ENCODE measurements around the gene CDH22.

Gene CDH22

DNA sequence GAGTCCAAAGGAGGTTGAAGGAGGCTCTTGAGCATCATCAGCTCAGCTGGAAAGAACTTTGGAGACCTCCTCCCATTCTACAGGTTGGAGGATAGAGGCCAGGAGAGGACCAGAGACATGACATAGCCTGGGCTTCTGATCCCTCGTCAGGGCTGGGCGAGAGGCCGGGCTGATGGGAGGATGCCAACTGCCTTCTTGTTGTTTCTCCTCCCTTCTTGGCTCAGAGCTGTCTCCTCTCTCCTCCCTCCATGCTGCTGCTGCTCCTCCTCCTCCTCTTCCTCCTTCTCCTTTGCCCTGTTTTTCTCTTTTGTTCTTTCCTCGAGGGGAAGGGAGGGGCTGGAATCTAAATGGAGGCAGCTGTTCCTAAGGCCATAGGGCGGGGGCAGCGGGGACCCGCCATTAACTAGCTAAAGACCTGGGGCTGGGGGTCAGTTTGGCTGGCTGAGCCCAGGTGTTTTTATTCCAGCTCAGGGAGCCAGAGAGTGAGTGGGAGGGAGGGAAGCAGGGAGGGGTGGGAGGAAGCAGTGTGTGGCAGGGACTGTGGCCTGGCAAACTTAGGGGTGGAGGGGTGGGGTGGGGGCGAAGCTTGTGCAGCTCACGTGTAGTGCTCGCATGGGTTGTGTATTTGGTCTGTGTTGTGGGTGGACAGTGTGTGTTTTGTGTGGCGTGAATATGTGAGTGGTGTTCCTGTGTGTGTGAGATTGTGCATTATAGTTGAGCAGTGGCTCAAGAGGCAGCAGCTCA is 105.4 kb downstream of the CDH22 start:
- Histone ChIP-seq H3K27me3 (ENCODE audit: insufficient read depth, low read length, poor library complexity) (peaks cover 7% of the 10 kb centered on the region), H3K79me2 (ENCODE audit: insufficient read depth, low read length) (no peaks in the 10 kb centered on the region), H3K36me3 (ENCODE audit: insufficient read depth, low read length) (no peaks in the 10 kb centered on the region), H2AFZ (ENCODE audit: low read depth, low read length) (no peak overlapping the region), H3K4me3 (ENCODE audit: low read depth in 1 of 2, low read length in 2 of 2) (no peak overlapping the region), H3K9ac (ENCODE audit: low read depth, low read length) (no peak overlapping the region), H3K27ac (ENCODE audit: low read length) (no peak overlapping the region), H3K4me1 (ENCODE audit: insufficient read depth, low read length) (no peaks in the 10 kb centered on the region), H3K4me2 (ENCODE audit: insufficient read depth, low read length) (no peak overlapping the region), H3K9me3 (ENCODE audit: insufficient read depth, low read length, severe bottlenecking) (no peaks in the 10 kb centered on the region), H4K20me1 (ENCODE audit: insufficient read depth, low read length) (no peaks in the 10 kb centered on the region; the same call in 1 of the 2 replicates)
- no peak for TF ChIP-seq EZH2 (IDR thresholded peaks at IDR 0.05; ENCODE audit: borderline replicate concordance, low read depth, low read length, severe bottlenecking)
- TF ChIP-seq, protein P1, sequence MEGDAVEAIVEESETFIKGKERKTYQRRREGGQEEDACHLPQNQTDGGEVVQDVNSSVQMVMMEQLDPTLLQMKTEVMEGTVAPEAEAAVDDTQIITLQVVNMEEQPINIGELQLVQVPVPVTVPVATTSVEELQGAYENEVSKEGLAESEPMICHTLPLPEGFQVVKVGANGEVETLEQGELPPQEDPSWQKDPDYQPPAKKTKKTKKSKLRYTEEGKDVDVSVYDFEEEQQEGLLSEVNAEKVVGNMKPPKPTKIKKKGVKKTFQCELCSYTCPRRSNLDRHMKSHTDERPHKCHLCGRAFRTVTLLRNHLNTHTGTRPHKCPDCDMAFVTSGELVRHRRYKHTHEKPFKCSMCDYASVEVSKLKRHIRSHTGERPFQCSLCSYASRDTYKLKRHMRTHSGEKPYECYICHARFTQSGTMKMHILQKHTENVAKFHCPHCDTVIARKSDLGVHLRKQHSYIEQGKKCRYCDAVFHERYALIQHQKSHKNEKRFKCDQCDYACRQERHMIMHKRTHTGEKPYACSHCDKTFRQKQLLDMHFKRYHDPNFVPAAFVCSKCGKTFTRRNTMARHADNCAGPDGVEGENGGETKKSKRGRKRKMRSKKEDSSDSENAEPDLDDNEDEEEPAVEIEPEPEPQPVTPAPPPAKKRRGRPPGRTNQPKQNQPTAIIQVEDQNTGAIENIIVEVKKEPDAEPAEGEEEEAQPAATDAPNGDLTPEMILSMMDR (IDR thresholded peaks at IDR 0.05; ENCODE audit: borderline replicate concordance, extremely low read depth, low read length, poor library complexity, severe bottlenecking), result no peak
- DNase-seq (no peak), ATAC-seq (ENCODE audit: insufficient read depth, low read depth) (no peak)

DNA sequence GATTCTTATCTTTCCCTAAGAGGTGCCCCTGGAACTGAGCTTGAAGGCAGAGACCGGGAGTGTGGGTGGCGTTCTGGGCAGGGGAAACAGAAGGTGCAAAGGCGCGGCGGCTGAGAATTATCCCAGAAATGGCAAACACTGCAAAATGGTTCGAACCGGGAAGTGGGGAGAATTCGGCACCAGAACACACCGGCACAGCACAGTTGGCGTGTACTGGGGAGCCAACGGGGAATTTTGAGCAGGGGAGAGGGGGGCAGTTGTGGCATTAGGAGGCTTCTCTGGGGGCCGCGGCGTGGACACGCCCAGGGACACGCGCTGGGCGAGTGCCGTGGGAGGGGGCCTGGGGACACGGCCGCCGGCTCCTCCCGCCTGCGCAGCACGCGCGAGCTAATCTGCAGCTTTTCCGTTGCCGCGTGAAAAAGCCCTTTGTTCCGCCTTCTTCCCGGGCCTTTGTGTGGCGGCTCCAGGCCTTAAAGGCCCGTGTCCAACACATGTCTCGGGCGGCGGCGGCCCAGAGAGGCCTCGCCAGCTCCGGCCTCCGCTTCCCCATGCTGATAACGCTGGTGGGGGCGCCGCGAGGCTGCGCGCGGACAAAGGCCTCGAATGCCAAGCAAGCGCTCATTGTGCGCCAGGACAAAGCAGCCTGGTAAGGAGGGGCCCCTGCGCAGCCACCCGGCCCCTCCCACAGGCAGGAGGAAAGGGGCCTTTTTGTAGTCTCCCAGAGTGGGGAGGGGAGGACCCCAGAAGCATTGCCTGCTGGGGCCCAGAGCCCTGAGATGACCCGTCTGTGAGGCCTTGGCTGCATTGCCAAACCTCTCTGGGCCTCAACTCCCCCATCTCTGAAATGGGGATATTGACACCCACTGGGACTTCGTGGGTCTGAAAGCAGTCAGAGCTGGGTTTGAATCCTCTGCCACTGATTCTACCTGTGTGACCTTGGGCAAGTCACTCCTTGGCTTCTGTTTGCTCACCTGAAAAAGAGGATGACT is 107.4 kb downstream of the CDH22 start:
- no peaks in the 10 kb centered on the region for H3K9me3 ChIP-seq (ENCODE audit: insufficient read depth, low read length, severe bottlenecking)
- no peak overlapping the region for H3K4me2 ChIP-seq (ENCODE audit: insufficient read depth, low read length)
- ATAC-seq (ENCODE audit: insufficient read depth, low read depth) (no peak), DNase-seq (no peak)
- TF ChIP-seq, protein P1 (IDR thresholded peaks at IDR 0.05; ENCODE audit: borderline replicate concordance, extremely low read depth, low read length, poor library complexity, severe bottlenecking), result no peak
- no peak for TF ChIP-seq EZH2 (IDR thresholded peaks at IDR 0.05; ENCODE audit: borderline replicate concordance, low read depth, low read length, severe bottlenecking)
- no peaks in the 10 kb centered on the region for H3K4me1 ChIP-seq (ENCODE audit: insufficient read depth, low read length)
- peaks cover 7% of the 10 kb centered on the region for H3K27me3 ChIP-seq (ENCODE audit: insufficient read depth, low read length, poor library complexity)
- no peak overlapping the region for H3K9ac ChIP-seq (ENCODE audit: low read depth, low read length)
- H3K36me3 ChIP-seq (ENCODE audit: insufficient read depth, low read length), result no peaks in the 10 kb centered on the region
- no peaks in the 10 kb centered on the region; the same call in 1 of the 2 replicates for H4K20me1 ChIP-seq (ENCODE audit: insufficient read depth, low read length)
- no peak overlapping the region for H3K4me3 ChIP-seq (ENCODE audit: low read depth in 1 of 2, low read length in 2 of 2)
- H3K79me2 ChIP-seq (ENCODE audit: insufficient read depth, low read length), result no peaks in the 10 kb centered on the region
- H3K27ac ChIP-seq (ENCODE audit: low read length), result no peak overlapping the region
- no peak overlapping the region for H2AFZ ChIP-seq (ENCODE audit: low read depth, low read length)

DNA sequence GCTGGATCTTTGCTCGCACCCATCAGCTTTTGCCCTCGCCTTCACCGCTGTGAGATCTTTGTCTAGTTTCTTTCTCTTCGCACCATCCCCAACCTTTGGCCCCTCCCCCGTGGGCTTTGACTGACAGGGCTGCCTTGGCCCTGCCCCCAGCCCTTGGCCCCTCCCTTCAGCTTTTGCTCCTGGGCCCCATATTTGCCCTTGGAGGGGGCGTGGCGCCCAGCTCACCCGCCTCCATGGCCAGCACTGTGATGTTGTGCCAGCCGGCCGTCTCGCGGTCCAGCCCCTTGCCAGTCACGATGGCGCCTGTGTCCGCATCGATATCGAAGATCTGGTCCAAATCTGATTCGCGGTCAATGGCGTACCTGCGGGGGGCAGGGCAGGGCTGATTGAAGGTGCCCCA is 109.1 kb downstream of the CDH22 start:
- Histone ChIP-seq H2AFZ (ENCODE audit: low read depth, low read length) (no peak overlapping the region), H4K20me1 (ENCODE audit: insufficient read depth, low read length) (no peaks in the 10 kb centered on the region; the same call in 1 of the 2 replicates), H3K4me3 (ENCODE audit: low read depth in 1 of 2, low read length in 2 of 2) (no peak overlapping the region), H3K4me1 (ENCODE audit: insufficient read depth, low read length) (no peaks in the 10 kb centered on the region), H3K27me3 (ENCODE audit: insufficient read depth, low read length, poor library complexity) (no peaks in the 10 kb centered on the region), H3K79me2 (ENCODE audit: insufficient read depth, low read length) (no peaks in the 10 kb centered on the region), H3K27ac (ENCODE audit: low read length) (no peak overlapping the region), H3K9me3 (ENCODE audit: insufficient read depth, low read length, severe bottlenecking) (no peaks in the 10 kb centered on the region), H3K4me2 (ENCODE audit: insufficient read depth, low read length) (no peak overlapping the region), H3K36me3 (ENCODE audit: insufficient read depth, low read length) (no peaks in the 10 kb centered on the region), H3K9ac (ENCODE audit: low read depth, low read length) (no peak overlapping the region)
- ATAC-seq (ENCODE audit: insufficient read depth, low read depth) (no peak), DNase-seq (no peak)
- TF ChIP-seq EZH2 (IDR thresholded peaks at IDR 0.05; ENCODE audit: borderline replicate concordance, low read depth, low read length, severe bottlenecking), result no peak
- TF ChIP-seq, protein P1 (IDR thresholded peaks at IDR 0.05; ENCODE audit: borderline replicate concordance, extremely low read depth, low read length, poor library complexity, severe bottlenecking), result no peak

Measured in DND-41 (cell line).